Endothelial cell of hepatic sinusoid (primary cell): Measurements from ENCODE around the gene TOR1AIP2.
"Not testable (repeated sequence)": the region's sequence is repeated elsewhere in the genome, so short reads cannot be mapped to it uniquely, and the experiment has no call there.

ENCODE experiments used
- in situ Hi-C: cut with HindIII; loops from 2 replicates; pipeline ENCODE4 v1.10.0; 2017; ENCODE audit warnings: low sequenced_read_pairs

Gene TOR1AIP2

GRCh38 chr1:179876300-179876715, 1.3 kb downstream of the TOR1AIP2 start:
- in situ Hi-C loops = no loop called here

- in situ Hi-C loops = no loop called here
Measured at GRCh38 chr1:179875596-179876299, 1.9 kb downstream of the TOR1AIP2 start.

- in situ Hi-C loops = loop anchor here (25.0 kb wide), 1 partner anchor 314 kb away; no protein-coding TSS in a partner anchor
Measured at GRCh38 chr1:179873438-179873851, 4.2 kb downstream of the TOR1AIP2 start.

- in situ Hi-C loops = loop anchor here (25.0 kb wide), 1 partner anchor 315 kb away; no protein-coding TSS in a partner anchor
Measured at GRCh38 chr1:179872558-179872957, 5.0 kb downstream of the TOR1AIP2 start.

- in situ Hi-C loops = loop anchor here (25.0 kb wide), 1 partner anchor 315 kb away; no protein-coding TSS in a partner anchor
Measured at GRCh38 chr1:179871940-179872339, 5.7 kb downstream of the TOR1AIP2 start.

- in situ Hi-C loops = loop anchor here (25.0 kb wide), 1 partner anchor 316 kb away; no protein-coding TSS in a partner anchor
Measured at GRCh38 chr1:179870870-179871269, 6.7 kb downstream of the TOR1AIP2 start.

- in situ Hi-C loops = loop anchor here (25.0 kb wide), 1 partner anchor 320 kb away; no protein-coding TSS in a partner anchor
Measured at GRCh38 chr1:179867493-179868330, 9.9 kb downstream of the TOR1AIP2 start.

- in situ Hi-C loops = loop anchor here (25.0 kb wide), 1 partner anchor 321 kb away; no protein-coding TSS in a partner anchor
Measured at GRCh38 chr1:179866616-179867015, 11.0 kb downstream of the TOR1AIP2 start.

- in situ Hi-C loops = loop anchor here (25.0 kb wide), 1 partner anchor 322 kb away; no protein-coding TSS in a partner anchor
Measured at GRCh38 chr1:179865377-179865776, 12.2 kb downstream of the TOR1AIP2 start.

GRCh38 chr1:179860652-179861051, 17.0 kb downstream of the TOR1AIP2 start:
- in situ Hi-C loops = loop anchor here (25.0 kb wide), 1 partner anchor 327 kb away; no protein-coding TSS in a partner anchor

GRCh38 chr1:179857009-179857408, 20.6 kb downstream of the TOR1AIP2 start:
- in situ Hi-C loops = loop anchor here (25.0 kb wide), 1 partner anchor 330 kb away; no protein-coding TSS in a partner anchor

- in situ Hi-C loops = loop anchor here (25.0 kb wide), 1 partner anchor 331 kb away; no protein-coding TSS in a partner anchor
Measured at GRCh38 chr1:179856296-179856695, 21.3 kb downstream of the TOR1AIP2 start.

- in situ Hi-C loops = loop anchor here (25.0 kb wide), 1 partner anchor 331 kb away; no protein-coding TSS in a partner anchor
Measured at GRCh38 chr1:179855831-179856230, 21.8 kb downstream of the TOR1AIP2 start.

- in situ Hi-C loops = loop anchor here (25.0 kb wide), 1 partner anchor 334 kb away; no protein-coding TSS in a partner anchor
Measured at GRCh38 chr1:179853102-179853501, 24.5 kb downstream of the TOR1AIP2 start.

GRCh38 chr1:179848233-179848632, 29.4 kb downstream of the TOR1AIP2 start:
- in situ Hi-C loops = no loop called here

- in situ Hi-C loops = no loop called here
Measured at GRCh38 chr1:179840107-179840506, 37.5 kb downstream of the TOR1AIP2 start.

GRCh38 chr1:179836686-179837445, 40.7 kb downstream of the TOR1AIP2 start:
- in situ Hi-C loops = not testable (repeated sequence)

GRCh38 chr1:179831852-179832699, 45.5 kb downstream of the TOR1AIP2 start:
- in situ Hi-C loops = no loop called here

- in situ Hi-C loops = no loop called here
Measured at GRCh38 chr1:179831225-179831624, 46.4 kb downstream of the TOR1AIP2 start.
